Stimulated activated CD8-positive, alpha-beta memory T cell treated with anti-CD3 and anti-CD28 coated beads, Interleukin-7, amount 100 ng/mL, for 1 hour (primary cell): ENCODE data around the gene LRRC23.

Source experiments
- DNase-seq, 2 donors: peaks; one replicate each; pipeline ENCODE4 v3.0.0-alpha.2; 2020; ENCODE audit warnings: low read depth in 2 of 2

LRRC23 gene

DNA sequence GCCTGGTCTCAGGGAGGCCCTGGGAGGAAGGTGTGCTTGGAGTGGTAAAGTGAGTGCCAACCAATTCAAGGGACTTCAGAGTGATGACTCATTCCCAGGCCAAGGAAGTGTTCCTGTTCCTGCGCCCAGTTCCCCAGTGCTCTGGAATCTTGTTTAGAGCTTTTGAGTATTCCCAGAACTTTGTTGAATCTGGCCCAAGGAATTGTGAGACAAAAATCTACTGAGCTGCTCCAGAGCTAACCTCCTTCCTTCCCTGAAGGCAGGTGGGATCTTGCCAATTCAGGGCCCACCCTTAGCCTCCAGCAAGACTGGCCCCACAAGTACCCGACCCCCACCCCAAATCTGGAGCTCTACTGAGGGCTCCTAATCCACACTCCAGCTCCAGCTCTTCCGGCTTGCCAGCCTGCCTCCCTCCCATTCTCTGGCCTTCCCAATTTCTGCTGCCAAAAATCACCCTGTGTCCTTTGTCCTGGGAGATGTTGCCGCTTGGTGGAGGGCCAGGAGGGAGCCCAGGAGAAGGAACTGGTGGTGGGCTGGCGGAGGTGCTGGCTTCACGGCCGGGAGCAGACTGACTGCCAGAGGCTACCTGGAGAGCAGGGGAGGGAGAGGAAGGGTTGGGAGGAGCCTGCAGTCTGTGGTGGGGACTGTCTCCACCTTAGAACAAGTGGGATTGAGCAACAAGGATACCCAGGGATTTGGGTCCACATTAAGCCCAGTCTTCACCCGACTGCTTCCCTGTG, 21.1 kb downstream of the LRRC23 start:
- DNase-seq, result no peak

DNA sequence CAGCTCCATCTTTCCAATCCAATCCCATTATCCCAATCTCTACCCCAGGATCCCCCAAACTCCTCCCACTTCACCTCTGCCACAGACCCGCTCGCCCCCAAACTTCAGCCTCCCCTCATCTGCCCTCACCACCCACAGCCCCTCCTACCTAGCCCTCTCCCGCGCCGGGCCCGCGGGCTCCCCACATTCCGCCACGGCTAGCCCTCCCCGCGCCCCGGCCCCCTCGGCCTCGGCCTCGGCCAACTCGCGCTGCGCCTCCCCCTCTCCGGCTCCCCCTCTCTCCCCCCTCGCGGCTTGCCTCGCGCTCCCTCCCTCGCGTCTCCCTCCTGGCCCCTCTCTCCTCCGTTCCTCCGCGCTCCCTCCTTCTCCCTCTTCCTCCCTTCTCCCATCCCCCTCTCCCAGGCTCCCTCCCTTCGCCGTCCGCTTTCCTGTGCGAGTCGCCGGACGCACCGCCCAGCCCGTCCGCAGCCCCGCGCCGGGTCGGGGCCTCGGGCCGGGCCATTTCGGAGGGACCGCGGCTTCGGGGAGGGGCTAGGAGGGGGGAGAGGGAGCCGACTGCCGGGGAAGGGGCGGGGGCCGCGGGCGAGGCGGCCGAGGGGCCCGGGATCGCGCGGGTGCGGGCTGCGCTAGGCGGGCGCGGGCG, 22.9 kb downstream of the LRRC23 start, which contains the start of gene ATN1:
Gene ATN1 (plus strand): TSS at position 581 of the 643 bp plus-strand sequence. CDS start 6,043 bp downstream, outside the sequence.
- no peak for DNase-seq

DNA sequence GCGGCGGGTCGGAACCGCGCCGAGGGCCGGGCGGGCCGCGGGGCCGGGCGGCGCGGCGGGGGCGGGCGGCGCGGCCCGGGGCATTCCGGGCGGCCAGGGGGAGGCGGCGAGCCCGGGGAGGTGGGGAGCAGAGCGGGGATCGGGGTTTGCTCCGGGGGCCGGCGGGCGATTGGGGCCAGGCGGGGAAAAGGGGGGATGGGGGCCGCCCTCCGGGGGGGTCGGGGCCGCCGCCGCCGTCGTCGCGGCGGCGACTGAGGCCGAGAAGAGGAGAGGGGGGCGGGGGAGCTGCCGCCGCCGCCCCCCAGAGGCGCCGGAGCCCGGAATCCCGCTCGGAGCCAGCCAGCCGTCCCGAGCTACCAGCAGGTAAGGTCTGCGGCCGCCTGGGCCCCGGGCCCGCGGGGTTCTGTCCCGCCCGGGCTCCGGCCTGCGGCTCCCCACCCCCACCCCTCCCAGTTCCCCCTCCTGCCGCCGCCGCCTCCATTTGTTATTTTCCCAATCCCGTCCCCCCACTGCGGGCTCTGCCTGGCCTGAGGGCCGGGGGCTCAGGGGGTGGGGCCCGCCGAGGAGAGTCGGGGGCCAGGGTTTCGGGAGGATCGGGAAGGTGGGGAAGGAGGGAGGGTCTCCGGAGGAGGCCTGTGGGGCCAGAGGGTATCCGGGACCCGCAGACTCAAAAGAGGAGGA, 23.5 kb downstream of the LRRC23 start:
- DNase-seq, result no peak

DNA sequence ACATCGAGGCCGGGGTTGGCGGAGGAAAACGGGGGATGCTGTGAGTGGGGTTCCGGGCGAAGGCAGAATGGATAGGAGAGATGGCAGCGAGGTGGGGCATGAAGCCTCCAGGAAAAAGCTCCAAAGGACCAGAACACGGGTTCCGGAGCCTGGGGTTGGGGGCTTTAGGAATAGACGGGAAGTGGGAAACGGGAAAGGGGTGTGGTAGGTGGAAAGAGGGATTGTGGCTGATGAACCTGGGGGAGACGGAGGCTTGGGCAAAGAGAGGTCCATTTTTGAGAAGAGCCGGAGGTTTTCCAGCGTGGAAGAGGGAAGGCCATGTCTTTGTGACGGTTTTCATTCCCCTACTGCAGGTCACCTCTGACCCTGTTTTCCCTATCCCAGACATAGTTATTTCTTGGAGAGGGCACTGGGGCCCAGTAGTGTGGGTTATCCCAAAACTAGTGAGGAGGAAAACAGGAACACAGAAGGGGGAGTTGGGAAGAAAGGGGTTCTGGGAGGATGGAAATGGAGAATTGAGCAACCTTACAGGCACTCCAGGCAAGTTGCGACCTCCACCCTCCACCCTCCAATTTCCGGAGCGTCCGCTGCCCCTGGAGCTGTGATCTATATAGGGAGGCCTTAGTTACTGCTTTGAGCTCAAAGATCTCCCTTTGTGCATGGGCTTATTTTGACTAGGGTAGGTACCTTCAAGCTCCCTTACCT, 24.2 kb downstream of the LRRC23 start:
- no peak for DNase-seq

DNA sequence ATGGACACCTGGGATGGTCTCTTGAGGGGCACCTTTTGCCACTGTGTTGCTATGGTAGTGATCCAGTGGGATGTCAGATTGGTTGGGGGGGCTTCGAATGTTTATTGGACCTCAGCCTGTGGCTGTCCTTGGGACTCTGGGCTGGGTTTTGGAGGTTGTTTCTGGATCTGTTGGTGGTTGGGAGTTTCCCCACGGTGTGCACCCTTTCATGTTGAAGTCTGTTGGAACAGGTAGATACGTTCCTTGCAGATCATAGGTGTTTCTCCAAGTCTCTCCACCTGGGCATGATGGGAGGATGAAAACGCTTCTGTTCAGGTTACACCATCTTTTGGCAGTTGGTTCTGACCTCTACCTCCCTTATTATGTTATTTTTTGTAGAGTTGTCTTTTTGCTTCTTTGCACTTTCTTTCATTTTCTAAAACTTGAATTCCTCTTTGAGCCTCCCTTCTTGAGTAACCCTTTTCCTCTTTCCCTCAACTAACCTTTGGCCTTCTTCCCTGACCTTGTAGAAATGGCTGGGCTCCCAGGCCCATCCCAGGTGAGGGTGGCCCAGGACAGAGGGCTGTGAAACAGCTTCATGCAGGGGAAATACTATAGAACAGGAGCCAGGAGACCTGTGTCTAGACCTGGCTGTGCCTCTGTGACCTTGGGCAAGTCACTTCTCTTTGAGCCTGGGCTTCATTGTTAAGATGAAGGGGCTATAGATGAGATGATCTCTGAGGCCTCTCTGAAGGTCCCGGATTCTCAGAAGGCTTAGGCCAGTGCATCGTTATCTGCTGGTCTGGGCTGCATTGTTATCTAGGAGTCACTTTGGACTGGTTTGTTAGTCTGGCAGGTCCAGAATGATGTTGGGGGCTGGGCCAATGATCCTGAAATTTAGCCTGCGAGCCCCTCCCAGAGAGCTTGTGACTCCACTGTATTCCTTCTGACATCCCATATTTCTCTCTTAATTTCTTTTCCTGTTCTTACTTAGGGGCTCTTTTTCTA, 25.1 kb downstream of the LRRC23 start:
- DNase-seq, result no peak

DNA sequence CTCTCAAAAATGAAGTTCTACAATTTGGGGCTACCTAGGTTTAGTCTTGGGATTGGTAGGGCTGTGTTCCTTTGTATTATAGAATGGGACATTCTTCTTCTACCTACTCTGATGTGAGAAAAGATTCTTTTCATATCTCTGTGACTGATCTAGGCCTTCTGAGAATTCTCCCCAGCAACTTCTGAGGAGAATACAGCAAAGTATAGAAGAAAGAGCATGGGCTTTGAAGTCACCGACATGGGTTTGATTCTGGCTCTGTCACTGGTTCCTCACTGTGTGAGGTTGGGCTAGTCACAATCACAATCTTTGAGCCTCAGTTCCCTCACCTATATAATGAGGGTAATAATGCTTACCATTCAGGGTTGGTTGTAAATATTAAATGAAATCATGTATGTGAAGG, 28.1 kb downstream of the LRRC23 start:
- no peak for DNase-seq

DNA sequence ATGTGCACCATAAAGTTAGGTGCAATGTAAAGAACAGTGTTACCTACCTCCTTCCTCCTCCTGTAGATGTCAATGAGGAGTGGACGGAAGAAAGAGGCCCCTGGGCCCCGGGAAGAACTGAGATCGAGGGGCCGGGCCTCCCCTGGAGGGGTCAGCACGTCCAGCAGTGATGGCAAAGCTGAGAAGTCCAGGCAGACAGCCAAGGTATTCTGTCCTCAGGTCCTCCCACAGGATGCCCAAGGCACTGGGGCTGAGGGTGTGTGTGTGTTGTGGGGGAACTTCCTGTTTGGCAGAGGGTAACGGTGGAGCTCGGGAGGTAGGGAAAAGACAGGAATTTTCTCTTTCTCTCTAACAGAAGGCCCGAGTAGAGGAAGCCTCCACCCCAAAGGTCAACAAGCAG, 29.5 kb downstream of the LRRC23 start:
- no peak for DNase-seq

DNA sequence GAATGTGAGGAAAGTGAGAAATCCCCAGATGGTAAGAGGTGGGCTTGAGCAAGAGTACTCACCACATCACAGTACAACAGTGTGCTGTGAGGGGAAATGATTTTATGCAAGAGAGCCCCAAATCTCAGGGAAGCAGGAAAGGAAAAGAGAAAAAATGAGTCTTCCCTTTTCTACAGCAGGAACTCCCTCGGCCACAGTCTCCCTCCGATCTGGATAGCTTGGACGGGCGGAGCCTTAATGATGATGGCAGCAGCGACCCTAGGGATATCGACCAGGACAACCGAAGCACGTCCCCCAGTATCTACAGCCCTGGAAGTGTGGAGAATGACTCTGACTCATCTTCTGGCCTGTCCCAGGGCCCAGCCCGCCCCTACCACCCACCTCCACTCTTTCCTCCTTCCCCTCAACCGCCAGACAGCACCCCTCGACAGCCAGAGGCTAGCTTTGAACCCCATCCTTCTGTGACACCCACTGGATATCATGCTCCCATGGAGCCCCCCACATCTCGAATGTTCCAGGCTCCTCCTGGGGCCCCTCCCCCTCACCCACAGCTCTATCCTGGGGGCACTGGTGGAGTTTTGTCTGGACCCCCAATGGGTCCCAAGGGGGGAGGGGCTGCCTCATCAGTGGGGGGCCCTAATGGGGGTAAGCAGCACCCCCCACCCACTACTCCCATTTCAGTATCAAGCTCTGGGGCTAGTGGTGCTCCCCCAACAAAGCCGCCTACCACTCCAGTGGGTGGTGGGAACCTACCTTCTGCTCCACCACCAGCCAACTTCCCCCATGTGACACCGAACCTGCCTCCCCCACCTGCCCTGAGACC, 31.0 kb downstream of the LRRC23 start:
- DNase-seq, result no peak

DNA sequence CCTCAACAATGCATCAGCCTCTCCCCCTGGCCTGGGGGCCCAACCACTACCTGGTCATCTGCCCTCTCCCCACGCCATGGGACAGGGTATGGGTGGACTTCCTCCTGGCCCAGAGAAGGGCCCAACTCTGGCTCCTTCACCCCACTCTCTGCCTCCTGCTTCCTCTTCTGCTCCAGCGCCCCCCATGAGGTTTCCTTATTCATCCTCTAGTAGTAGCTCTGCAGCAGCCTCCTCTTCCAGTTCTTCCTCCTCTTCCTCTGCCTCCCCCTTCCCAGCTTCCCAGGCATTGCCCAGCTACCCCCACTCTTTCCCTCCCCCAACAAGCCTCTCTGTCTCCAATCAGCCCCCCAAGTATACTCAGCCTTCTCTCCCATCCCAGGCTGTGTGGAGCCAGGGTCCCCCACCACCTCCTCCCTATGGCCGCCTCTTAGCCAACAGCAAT, 31.6 kb downstream of the LRRC23 start:
- no peak for DNase-seq

DNA sequence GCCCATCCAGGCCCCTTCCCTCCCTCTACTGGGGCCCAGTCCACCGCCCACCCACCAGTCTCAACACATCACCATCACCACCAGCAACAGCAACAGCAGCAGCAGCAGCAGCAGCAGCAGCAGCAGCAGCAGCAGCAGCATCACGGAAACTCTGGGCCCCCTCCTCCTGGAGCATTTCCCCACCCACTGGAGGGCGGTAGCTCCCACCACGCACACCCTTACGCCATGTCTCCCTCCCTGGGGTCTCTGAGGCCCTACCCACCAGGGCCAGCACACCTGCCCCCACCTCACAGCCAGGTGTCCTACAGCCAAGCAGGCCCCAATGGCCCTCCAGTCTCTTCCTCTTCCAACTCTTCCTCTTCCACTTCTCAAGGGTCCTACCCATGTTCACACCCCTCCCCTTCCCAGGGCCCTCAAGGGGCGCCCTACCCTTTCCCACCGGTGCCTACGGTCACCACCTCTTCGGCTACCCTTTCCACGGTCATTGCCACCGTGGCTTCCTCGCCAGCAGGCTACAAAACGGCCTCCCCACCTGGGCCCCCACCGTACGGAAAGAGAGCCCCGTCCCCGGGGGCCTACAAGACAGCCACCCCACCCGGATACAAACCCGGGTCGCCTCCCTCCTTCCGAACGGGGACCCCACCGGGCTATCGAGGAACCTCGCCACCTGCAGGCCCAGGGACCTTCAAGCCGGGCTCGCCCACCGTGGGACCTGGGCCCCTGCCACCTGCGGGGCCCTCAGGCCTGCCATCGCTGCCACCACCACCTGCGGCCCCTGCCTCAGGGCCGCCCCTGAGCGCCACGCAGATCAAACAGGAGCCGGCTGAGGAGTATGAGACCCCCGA, 32.2 kb downstream of the LRRC23 start:
- DNase-seq, result no peak

DNA sequence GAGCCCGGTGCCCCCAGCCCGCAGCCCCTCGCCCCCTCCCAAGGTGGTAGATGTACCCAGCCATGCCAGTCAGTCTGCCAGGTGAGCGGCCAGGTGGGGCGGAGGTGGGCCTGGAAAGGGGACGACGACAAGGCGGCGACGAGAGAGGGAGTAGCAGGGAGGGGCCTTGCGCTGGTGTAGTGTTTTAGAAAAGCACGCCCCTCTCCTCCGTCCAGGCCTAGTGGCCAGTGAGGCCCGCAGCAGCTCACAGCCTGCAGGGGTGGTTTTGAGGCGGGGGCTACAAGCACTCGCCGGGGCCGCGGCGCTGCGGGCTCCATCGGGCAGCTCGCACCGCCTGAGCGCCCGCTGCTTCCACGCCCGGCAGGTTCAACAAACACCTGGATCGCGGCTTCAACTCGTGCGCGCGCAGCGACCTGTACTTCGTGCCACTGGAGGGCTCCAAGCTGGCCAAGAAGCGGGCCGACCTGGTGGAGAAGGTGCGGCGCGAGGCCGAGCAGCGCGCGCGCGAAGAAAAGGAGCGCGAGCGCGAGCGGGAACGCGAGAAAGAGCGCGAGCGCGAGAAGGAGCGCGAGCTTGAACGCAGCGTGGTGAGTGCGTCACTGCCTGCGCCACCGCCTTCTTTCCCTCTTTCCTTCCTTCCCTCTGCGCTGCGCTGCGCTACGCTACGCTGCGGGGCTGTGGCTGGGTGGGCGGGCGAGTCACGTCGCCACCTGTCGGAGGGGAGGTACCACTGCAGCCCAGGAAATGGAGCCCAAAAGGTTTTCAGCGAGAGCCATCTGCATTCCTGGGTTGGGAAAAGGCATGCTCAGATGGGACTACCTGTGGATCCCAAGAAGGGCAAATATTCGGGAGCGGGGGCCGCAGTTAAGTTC, 33.1 kb downstream of the LRRC23 start:
- DNase-seq, result peak; percentile 83 to 85

DNA sequence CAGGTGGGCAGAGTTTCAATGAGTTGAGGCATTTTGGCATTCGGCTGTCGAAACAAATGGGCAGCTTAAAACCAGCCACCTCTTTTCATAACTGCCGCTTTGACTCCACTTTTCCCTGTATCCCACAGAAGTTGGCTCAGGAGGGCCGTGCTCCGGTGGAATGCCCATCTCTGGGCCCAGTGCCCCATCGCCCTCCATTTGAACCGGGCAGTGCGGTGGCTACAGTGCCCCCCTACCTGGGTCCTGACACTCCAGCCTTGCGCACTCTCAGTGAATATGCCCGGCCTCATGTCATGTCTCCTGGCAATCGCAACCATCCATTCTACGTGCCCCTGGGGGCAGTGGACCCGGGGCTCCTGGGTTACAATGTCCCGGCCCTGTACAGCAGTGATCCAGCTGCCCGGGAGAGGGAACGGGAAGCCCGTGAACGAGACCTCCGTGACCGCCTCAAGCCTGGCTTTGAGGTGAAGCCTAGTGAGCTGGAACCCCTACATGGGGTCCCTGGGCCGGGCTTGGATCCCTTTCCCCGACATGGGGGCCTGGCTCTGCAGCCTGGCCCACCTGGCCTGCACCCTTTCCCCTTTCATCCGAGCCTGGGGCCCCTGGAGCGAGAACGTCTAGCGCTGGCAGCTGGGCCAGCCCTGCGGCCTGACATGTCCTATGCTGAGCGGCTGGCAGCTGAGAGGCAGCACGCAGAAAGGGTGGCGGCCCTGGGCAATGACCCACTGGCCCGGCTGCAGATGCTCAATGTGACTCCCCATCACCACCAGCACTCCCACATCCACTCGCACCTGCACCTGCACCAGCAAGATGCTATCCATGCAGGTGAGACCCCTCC, 34.0 kb downstream of the LRRC23 start:
- DNase-seq, result no peak

DNA sequence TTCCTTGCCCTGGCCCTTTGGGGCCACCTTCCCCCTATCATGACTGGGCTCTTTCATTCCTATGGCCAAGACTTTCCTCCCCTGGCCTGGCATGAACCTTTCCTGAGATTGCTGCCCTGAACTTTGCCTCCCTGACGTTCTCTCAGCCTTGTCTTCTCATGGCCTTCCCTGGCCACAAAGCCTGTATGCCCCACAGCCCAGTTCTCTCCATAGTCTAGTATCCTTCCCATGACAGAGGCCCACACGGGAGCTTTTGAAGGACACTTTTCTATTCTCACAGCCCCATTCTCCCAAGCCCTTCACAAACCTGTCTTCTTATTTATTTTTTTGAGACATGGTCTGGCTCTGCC, 34.5 kb downstream of the LRRC23 start:
- DNase-seq, result no peak

DNA sequence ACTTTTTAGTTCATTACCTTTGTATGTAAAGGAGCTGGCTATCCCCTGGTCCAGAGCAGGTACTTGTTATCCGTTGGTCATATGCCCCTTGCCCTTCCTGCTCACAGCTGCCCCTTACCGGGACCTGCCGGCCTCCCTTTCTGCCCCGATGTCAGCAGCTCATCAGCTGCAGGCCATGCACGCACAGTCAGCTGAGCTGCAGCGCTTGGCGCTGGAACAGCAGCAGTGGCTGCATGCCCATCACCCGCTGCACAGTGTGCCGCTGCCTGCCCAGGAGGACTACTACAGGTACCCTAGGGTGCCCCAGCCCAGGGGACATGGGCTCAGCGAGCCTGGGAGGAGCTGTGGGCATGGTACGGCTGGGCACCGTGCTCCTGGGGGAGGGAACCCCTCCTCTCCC, 36.6 kb downstream of the LRRC23 start:
- no peak for DNase-seq

DNA sequence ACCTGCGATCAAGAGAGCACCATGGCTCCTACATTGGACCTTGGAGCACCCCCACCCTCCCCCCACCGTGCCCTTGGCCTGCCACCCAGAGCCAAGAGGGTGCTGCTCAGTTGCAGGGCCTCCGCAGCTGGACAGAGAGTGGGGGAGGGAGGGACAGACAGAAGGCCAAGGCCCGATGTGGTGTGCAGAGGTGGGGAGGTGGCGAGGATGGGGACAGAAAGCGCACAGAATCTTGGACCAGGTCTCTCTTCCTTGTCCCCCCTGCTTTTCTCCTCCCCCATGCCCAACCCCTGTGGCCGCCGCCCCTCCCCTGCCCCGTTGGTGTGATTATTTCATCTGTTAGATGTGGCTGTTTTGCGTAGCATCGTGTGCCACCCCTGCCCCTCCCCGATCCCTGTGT, 37.2 kb downstream of the LRRC23 start:
- no peak for DNase-seq

DNA sequence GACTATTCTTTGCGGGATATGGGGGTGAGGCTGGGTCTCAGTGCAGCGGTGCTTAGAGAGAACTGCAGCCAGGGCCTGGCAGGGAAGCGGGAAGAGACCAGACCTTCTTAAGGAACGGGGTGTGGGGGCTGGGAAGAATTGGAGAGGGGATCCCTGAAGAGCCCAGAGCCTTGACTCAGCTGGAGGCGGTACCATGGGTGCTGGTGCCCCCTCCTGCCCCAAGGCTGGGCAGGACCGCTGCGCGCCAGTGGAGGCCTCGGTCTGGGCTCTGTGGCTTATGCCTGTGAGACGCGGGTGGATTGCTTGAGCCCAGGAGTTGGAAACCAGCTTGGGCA, 37.7 kb downstream of the LRRC23 start:
- no peak for DNase-seq

DNA sequence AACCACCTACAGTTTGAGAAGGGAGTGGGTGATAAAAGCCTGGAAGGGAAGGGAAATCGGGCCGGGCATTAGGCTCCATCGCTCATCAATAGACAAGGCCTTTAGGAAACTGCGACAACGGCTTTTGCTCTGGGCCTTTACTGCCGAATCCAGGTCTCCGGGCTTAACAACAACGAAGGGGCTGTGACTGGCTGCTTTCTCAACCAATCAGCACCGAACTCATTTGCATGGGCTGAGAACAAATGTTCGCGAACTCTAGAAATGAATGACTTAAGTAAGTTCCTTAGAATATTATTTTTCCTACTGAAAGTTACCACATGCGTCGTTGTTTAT, 38.7 kb downstream of the LRRC23 start:
- DNase-seq, result no peak
